Measurements from ENCODE around the gene AMFR.

- TF ChIP-seq SIN3A (IDR thresholded peaks at IDR 0.05; ENCODE audit: borderline replicate concordance, insufficient read depth, low read length) (no peak), POLR2AphosphoS5 (IDR thresholded peaks at IDR 0.05; ENCODE audit: low read depth, low read length) (no peak), TAF1 (IDR thresholded peaks at IDR 0.05; ENCODE audit: borderline replicate concordance, insufficient read depth, low read length) (no peak)
Measured at GRCh38 chr16:56355221-56355620, 70.1 kb downstream of the AMFR start.
